LNCaP clone FGC (cell line): ENCODE data around the gene SAMD13.

Experiments used
- DNase-seq: peaks from one replicate; pipeline ENCODE4 v3.0.0-alpha.2; 2011; ENCODE audit warnings: low read depth
- H3K4me3 ChIP-seq: 2 replicates; pipeline ENCODE4 v1.5.1; 2011; ENCODE audit warnings: mild to moderate bottlenecking, low read depth, low read length, control low read depth
- CTCF ChIP-seq: IDR thresholded peaks from 2 replicates; pipeline ENCODE4 v1.5.1; 2012; ENCODE audit warnings: mild to moderate bottlenecking; ENCODE audit not compliant: control insufficient read depth, insufficient read depth; ENCODE audit errors: extremely low read depth

Gene SAMD13

GRCh38 chr1:84366786-84367185, 65.3 kb downstream of the SAMD13 start:
- H3K4me3 ChIP-seq = no peak overlapping the region
- TF ChIP-seq CTCF = no peak
- DNase-seq = no peak

DNA sequence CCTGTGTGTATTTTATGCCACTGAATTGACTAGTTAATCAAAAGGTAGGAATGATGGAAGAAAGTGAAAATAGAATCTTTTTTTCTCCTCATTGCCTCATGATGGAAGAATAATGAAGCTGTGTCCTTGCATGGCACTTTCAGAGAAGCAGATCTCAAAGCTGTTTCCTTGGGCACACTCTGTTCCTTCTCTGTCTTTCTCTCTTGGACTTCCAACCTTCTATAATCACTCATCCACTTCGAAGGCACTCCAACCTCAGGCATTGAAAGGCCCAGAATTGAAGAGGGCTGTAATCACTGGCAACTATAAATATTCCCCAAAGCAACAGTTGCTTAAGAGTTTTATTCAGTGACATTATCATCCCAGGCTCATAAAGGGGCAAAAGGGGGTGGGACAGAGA, 65.7 kb downstream of the SAMD13 start:
- no peak for DNase-seq
- no peak overlapping the region for H3K4me3 ChIP-seq
- no peak for TF ChIP-seq CTCF

DNA sequence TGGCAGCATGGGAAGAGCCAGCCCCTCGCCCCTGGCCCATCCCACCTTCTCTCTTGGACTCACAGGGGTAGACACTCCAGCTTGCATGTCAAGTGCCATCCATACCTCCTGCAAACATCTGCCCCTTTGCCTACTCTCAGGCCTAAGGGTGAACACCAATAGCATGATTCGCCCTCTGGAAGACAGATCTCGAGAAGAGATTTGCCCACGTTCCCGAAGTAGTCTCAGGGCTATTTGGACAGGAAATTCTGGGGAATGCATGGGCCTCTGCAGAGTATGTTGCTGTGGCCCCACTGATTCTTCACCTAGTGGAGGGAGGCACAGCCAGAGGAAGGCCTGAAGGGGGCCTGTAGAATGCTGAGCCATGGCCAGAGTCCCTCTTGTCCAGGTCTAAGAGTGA, 66.9 kb downstream of the SAMD13 start:
- no peak overlapping the region for H3K4me3 ChIP-seq
- no peak for TF ChIP-seq CTCF
- no peak for DNase-seq

- no peak for TF ChIP-seq CTCF
- DNase-seq = no peak
- no peak overlapping the region for H3K4me3 ChIP-seq
Observed at GRCh38 chr1:84370266-84370665, 68.8 kb downstream of the SAMD13 start.

DNA sequence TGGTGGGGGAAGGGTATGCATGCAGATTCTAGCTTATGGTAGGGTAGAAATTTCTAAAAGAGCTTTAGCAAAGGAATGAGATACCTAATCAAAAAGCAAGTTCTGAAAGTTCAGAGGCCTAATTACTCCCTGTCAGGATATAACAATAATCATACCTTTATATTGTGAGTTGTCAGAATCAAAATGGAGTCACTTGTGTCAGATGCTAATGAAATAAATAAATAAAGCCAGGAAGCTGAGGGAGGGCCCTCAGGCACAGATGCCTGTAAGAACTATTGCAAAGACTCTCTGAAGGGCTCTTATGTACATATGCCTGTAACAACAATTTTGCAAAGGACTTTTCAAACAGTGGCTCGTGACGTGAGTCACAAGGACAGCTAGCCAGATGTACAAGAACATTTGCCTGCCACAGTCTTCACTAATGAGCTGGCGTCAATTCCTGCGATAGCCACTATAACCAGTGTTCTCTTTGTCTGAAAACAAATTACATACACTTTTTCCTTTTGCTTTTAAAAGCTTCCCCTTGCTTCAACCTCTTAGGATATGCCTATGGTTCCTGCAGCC, 69.4 kb downstream of the SAMD13 start:
- no peak for DNase-seq
- H3K4me3 ChIP-seq = no peak overlapping the region
- no peak for TF ChIP-seq CTCF

DNA sequence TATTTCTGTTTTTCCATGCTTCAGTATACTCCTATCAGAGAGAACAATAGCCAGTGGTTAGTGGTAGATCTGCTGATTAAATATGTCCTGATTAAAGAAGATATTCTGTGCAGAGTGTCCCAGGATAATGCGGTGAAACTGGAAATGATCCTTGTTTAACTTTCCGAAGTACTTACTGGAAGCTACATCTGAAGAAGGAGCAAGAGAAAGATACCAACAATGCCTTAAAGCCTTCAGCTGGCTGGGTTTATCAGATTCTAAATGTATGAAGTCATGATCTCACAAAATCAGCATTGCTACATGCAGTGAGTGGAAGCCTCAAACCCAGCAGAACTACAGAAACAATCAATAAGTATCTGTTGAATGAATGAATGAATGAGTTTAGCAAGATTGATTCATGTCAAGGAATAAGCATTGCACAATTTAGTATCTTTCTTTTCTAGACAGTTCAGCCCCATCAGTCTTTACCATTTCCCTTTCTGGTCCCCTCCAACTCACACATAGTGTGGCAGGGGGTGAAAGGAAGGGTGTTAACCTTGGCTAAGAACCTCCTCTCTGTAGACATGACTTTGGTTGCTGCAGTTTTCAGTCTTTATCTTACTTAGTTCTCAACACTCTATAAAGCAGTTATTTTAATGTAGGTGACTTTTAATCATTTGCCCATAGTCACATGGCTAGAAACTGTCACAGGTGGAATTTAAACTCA, 72.1 kb downstream of the SAMD13 start:
- H3K4me3 ChIP-seq = no peak overlapping the region
- TF ChIP-seq CTCF = no peak
- DNase-seq = no peak
